Stimulated activated naive CD8-positive, alpha-beta T cell treated with anti-CD3 and anti-CD28 coated beads, Interleukin-15, amount 100 ng/mL, for 72 hours (primary cell): ENCODE results near the gene ARHGEF12.

Experiments used
- ATAC-seq: fragments of 150-1000 bp; cut with Tn5 transposase; 2 replicates; pipeline ENCODE4 v1.10.0; 2021; ENCODE audit warnings: mild to moderate bottlenecking, moderate library complexity
- DNase-seq, 2 donors: peaks; one replicate each; pipeline ENCODE4 v3.0.0; 2021 to 2022
- H3K27ac Mint-ChIP-seq, 2 donors: one replicate each; pipeline ENCODE4 v1.8.0; 2022; ENCODE audit warnings: mild to moderate bottlenecking in 2 of 2, mixed read lengths in 2 of 2, moderate library complexity in 2 of 2
- H3K27me3 Mint-ChIP-seq: one replicate; pipeline ENCODE4 v1.8.0; 2022; ENCODE audit warnings: mixed read lengths
- H3K4me1 Mint-ChIP-seq: one replicate; pipeline ENCODE4 v1.8.0; 2022; ENCODE audit warnings: mild to moderate bottlenecking, mixed read lengths
- H3K4me3 Mint-ChIP-seq, 2 donors: one replicate each; pipeline ENCODE4 v1.8.0; 2022; ENCODE audit warnings: mild to moderate bottlenecking in 2 of 2, mixed read lengths in 2 of 2, moderate library complexity in 1 of 2
- H3K9me3 Mint-ChIP-seq, 2 donors: one replicate each; pipeline ENCODE4 v1.8.0; 2022; ENCODE audit warnings: mixed read lengths in 2 of 2

Gene ARHGEF12

DNA sequence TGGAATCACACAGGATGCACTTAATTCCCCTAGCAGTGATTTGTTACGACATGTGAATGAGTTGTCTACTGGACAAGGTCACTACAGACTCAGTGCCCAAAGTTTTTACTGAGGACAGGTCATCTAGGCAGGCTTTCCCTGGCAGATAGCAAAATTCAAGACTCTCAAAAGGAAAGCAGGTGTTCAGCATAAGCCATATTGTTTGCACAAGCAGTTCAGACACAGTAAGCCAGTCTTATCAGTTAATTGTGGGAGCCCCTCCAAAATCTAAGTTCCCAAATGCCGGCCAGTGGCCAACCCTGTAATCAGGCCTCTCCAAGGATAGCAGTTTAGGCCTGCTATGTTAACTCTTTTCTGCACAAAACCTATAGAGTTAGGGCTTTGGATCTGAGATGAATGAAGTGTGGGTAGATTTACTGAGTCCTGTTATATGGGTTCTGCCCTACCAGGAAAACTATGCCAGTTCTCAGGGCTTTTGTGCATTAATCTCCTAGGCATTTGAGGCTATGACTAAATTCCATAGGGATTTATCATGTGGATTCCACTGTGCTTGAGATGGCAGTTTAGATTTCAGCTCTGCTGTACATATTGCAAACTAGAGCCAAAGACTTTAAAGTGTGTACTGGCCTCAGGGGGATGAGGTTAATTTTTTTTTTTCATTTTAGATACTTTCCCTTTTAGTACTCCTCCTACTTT, 4.8 kb upstream of the ARHGEF12 start:
- ATAC-seq: no peak
- DNase-seq: no peak
- Mint-ChIP-seq H3K4me3 (no peak overlapping the region), H3K9me3 (no peaks in the 10 kb centered on the region), H3K4me1 (peaks cover 15% of the 10 kb centered on the region), H3K27me3 (peaks cover 57% of the 10 kb centered on the region), H3K27ac (no peak overlapping the region)

DNA sequence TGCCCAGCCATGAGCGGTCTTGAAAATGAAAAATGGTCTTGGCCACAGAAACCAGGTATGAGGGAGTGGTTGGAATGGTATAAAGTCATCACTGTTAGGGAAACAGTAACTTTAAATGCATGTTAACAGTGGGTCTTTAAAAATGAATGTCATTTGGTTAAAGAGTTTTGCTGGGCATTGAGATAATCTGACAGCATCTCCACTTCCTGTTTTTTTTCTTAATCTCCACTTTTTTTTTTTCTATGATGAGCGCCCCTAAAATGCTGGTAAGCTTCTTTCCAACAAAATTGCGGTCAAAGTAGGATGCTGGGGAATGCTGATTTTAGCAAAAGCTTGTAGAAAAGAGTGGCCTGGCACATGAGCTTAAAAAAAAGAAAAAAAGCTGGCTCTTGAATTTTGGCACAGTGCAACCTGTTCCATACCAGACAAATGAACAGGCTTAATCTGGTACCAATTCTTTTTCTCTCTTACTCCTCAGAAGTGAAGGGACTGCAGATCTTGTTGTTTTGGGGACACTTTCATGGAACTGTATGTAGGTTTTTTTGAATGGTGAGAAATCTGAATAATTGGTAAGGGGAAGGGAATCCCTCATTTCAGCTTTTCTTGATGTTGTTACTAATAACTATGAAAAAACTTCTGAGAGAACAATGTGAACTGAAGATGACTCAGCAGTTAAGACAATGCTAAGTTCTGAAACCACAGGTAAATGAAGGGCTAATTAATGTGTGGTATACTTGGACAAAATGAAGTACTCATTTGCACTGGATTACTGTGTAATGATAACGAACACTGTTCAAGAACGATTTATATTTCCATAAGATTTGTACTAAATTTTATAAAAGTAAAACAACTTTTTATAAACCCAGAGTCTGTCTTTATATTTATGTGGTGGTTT, 3.1 kb upstream of the ARHGEF12 start:
- H3K4me1 Mint-ChIP-seq: peaks cover 18% of the 10 kb centered on the region
- peaks cover 59% of the 10 kb centered on the region for H3K27me3 Mint-ChIP-seq
- no peak overlapping the region for H3K4me3 Mint-ChIP-seq
- H3K27ac Mint-ChIP-seq: no peak overlapping the region
- no peaks in the 10 kb centered on the region for H3K9me3 Mint-ChIP-seq
- DNase-seq (no peak), ATAC-seq (no peak)

DNA sequence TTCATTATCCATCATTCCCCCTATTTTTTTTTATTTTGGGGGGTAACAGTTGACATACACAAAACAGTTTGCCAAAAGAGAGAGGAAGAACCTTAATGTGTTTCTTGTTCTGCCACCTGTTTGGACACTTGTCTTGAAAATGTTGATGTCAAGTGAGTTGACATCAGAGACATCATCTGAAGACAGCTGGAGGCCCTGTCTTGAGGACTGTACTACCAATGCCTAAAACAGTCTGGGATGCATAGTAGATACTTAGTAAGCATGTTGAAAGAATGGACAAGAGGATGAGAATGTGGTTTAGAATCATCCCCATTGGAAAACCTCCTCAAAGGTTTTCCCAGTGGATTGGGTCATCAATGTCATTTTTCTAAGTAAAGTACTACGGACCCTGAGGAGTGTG, 2.4 kb upstream of the ARHGEF12 start:
- no peak for ATAC-seq
- Mint-ChIP-seq H3K27ac (no peak overlapping the region), H3K4me1 (peaks cover 18% of the 10 kb centered on the region), H3K9me3 (no peaks in the 10 kb centered on the region), H3K4me3 (no peak overlapping the region), H3K27me3 (peaks cover 67% of the 10 kb centered on the region)
- DNase-seq: no peak

DNA sequence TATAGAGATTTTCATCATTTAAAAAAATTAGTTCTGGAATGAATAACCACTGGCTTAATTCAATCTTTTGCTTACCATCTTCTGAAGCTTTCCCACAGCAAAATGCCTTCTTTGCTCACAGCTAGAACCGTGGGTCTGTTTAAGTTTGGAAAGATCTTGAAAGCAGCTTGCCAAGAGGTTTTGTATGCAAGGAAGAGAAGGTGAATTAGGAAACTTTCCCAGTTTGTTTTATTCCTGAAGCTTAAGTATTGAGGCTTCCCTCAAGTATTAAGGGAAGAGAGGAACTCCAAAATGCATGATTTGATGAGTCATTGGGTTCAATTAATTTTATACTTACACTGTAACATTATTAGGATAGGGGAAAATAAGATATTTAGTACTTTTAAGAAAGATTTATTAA, 1.9 kb upstream of the ARHGEF12 start:
- H3K4me3 Mint-ChIP-seq: no peak overlapping the region
- peaks cover 68% of the 10 kb centered on the region for H3K27me3 Mint-ChIP-seq
- H3K9me3 Mint-ChIP-seq: no peaks in the 10 kb centered on the region
- DNase-seq (no peak), ATAC-seq (no peak)
- no peak overlapping the region for H3K27ac Mint-ChIP-seq
- H3K4me1 Mint-ChIP-seq: peaks cover 18% of the 10 kb centered on the region

DNA sequence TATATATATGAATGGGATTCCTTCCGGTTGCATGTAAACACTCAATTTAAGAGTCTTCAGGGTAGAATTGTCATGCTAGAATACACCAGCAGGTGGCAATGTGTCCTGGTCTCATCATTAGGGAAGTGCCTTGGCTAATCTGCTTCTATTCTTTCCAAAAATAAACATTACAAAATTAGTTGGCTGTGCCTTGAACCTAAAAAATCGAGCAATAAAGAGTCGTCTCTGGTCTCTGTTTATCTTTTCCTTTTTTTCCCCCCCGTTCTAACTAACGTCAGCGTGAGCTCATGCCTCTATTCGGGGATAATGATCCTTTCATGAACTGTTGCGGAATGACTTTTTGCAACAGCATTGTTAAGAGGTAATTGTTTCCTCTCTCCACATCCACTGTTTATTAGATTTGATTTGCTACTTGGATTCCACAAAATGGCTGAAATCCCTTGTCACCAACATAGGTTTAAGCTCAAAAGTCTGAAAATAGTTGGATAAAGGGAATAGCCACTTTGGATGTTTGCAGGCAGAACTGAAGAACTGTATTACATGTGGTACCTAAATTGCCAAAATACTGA, 1.2 kb upstream of the ARHGEF12 start:
- peak; percentile 47 to 63 for DNase-seq
- no peak overlapping the region for H3K27ac Mint-ChIP-seq
- H3K27me3 Mint-ChIP-seq: peaks cover 68% of the 10 kb centered on the region
- ATAC-seq: no peak
- no peaks in the 10 kb centered on the region for H3K9me3 Mint-ChIP-seq
- H3K4me3 Mint-ChIP-seq: peak overlapping the region; percentile 56 to 62
- peaks cover 18% of the 10 kb centered on the region for H3K4me1 Mint-ChIP-seq

DNA sequence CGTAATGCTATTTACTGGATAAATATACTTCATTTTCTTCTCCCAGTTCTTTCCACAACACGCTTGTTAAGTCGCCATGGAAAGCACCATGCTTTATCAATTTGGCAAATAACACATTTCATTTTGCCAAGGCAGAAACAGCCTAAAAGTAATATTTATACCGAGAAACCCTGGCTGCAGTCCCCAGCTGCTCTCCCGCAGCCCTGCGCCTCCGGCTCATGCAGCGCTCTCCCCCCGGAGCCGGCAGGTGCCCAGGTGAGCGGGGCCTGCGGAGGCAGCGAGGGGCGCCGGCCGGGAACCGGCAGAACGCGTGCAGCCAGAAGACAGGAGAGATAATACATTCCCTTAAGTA, 681 bp upstream of the ARHGEF12 start:
- Mint-ChIP-seq H3K4me3 (peak overlapping the region; percentile 56 to 74), H3K9me3 (no peaks in the 10 kb centered on the region), H3K27ac (no peak overlapping the region), H3K27me3 (peaks cover 68% of the 10 kb centered on the region), H3K4me1 (peaks cover 18% of the 10 kb centered on the region)
- ATAC-seq (peak; percentile 56), DNase-seq (peak in 1 of 2 donors; percentile 45)

DNA sequence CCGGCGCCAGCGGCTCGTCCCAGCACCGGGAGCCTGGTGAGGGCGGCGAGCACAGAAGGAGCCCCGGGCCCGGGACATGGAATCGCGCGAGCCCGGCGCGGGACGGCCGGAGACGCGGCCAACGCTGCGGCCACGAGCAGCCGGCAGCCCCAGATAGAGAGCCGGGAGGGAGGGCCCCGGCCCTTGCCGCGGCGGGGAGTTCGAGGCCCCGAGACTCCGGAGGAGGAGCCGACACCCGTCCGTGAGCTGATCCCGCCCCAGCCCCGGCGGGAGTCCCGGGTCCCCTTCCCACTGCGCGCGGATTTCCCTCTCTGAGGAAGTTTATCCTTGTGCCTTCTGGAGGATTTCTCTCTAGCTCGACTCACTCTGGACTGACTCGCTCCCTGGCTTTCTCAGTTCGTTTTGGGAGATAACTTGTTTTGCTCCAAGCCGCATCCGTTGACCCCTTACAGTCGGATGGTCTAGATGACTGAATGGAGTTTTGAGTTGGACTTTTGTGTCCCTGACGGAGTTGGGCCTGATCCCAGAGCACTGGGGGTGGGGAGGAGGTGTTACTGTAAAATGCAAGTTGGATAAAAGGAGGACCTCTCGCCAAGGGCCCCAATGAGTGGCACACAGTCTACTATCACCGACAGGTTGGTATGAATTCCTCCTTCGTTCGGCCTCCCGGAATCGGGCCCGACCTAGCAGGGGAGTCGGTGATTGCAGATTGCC, 585 bp downstream of the ARHGEF12 start:
- peaks cover 60% of the 10 kb centered on the region for H3K27me3 Mint-ChIP-seq
- H3K27ac Mint-ChIP-seq: no peak overlapping the region
- peak overlapping the region; percentile 93 to 96 for H3K4me3 Mint-ChIP-seq
- DNase-seq: peak; percentile 16 to 20
- peak; percentile 62 for ATAC-seq
- H3K4me1 Mint-ChIP-seq: peaks cover 18% of the 10 kb centered on the region
- H3K9me3 Mint-ChIP-seq: no peaks in the 10 kb centered on the region

DNA sequence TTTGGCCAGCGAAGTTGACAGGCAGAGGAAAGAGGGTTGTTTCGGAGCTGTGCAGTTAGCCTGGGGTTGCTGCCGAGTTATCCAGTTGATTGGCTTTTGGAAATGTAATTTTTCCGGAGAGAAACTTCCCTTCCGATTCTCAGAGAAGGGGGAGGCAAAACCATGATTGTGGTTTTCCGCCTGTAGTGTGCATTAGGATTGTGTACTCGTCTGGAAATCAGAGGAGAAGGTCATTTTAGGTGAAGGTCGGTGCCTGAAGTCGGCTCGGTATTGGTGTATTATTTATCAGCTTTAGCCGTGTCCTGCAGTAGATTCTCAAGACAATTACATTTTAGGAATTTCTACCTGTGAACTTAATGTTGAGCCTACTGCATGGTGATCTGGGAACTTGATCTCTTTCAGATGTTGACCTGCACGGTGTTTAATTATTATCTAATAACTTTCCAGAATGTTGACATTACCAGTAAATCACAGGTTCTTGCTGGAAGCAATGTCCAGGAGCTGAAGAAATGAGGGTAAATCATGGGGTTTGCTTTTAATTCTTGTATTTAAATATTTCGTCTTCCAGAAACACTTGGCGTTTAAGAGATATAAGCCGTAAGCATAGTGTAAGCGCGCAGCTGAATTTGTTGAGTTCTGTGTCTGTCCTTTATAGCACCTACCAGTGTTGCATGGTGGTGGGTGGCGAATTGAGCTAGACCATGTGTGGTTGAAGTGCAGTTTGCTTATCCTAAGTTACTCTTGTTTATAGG, 1.3 kb downstream of the ARHGEF12 start:
- no peak for ATAC-seq
- no peaks in the 10 kb centered on the region for H3K9me3 Mint-ChIP-seq
- peak overlapping the region; percentile 93 to 96 for H3K4me3 Mint-ChIP-seq
- peak overlapping the region in 1 of 2 donors; percentile 43 for H3K27ac Mint-ChIP-seq
- H3K4me1 Mint-ChIP-seq: peaks cover 18% of the 10 kb centered on the region
- no peak for DNase-seq
- peaks cover 64% of the 10 kb centered on the region for H3K27me3 Mint-ChIP-seq

DNA sequence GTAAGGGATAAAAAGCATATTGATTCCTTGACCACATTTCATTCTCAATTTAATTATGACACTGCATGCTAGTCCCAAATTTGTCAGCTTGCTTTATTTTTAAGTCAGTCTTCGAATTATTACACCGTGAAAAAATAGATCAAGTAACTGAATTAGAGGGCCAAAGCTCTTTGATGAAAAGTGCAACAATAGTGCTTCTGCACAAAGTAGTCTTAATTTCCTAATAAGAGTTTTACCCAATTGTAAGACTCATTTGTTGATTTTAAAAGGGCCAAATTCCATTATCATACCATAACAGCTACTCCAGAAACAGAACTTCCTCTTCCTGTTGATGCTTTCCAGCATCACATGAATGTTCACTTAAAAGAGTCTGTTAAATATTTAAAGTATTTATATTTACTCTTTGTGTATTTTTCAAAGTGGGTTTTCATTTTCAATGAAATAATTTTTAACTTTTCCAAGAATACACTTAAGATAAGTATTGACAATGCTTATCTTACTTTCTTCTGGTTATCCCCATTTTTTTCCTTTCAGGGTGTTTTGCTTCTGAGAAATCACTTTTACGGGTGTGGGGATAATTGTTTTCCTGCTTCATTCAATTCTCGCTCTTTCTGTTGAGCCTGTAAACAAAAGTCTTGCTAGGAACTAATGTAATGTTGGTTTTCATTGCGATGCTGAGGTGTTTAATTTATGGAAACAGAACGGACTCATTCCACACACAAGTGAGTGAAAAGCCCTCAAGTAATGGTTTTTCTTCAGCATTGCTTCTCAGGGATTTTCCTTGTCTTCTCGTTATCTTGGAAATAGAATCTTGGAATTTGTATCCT, 2.1 kb downstream of the ARHGEF12 start:
- H3K4me3 Mint-ChIP-seq: peak overlapping the region; percentile 93 to 96
- no peak overlapping the region for H3K27ac Mint-ChIP-seq
- no peak for ATAC-seq
- no peak for DNase-seq
- H3K4me1 Mint-ChIP-seq: peaks cover 18% of the 10 kb centered on the region
- no peaks in the 10 kb centered on the region for H3K9me3 Mint-ChIP-seq
- H3K27me3 Mint-ChIP-seq: peaks cover 58% of the 10 kb centered on the region

DNA sequence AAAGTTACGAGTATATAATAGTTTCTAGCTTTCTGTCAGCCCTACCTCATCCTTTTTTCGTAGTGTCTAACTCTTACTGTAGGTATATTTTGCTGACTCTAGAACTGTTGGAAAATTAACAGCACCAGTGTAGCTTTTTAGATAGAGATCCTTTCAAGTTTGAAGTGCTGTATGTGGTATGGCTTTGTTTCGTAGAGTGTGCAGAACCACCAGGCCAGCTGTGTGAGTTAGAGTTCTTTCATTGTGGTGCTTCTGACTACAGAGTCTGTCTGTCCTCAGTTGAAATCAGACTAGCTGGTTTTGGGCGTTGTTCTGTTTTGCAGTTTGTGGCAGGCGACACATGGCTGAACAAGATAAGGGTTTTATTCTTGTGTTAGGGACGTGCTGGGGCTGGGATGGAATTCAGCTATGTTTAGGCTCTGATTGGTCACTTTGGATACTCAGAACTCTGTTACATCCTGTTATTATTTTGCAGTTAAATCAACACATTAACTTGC, 3.2 kb downstream of the ARHGEF12 start:
- DNase-seq (no peak), ATAC-seq (no peak)
- peaks cover 54% of the 10 kb centered on the region for H3K27me3 Mint-ChIP-seq
- no peaks in the 10 kb centered on the region for H3K9me3 Mint-ChIP-seq
- H3K4me1 Mint-ChIP-seq: peaks cover 23% of the 10 kb centered on the region
- no peak overlapping the region for H3K4me3 Mint-ChIP-seq
- no peak overlapping the region for H3K27ac Mint-ChIP-seq

DNA sequence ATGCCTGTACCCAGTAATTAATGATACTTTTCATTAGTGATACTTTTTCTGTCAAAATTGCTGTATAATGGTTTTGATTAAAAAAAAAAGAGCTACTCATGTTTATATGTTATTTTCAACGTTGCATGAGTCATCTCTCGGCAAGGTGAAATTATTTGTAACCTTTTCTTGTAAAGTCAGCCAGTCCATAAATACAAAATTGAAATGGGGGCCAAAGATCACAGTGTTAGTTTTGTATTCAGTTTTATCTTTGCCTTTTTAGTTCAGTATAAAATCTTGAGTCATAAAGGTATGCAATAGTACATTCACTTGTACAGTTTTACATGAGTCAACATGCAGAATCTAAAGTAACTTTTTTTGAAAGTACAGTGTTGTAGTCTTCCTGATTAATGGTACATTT, 4.3 kb downstream of the ARHGEF12 start:
- H3K4me1 Mint-ChIP-seq: peaks cover 27% of the 10 kb centered on the region
- no peak overlapping the region for H3K27ac Mint-ChIP-seq
- no peak for DNase-seq
- peaks cover 57% of the 10 kb centered on the region for H3K27me3 Mint-ChIP-seq
- no peak overlapping the region for H3K4me3 Mint-ChIP-seq
- ATAC-seq: no peak
- H3K9me3 Mint-ChIP-seq: no peaks in the 10 kb centered on the region

DNA sequence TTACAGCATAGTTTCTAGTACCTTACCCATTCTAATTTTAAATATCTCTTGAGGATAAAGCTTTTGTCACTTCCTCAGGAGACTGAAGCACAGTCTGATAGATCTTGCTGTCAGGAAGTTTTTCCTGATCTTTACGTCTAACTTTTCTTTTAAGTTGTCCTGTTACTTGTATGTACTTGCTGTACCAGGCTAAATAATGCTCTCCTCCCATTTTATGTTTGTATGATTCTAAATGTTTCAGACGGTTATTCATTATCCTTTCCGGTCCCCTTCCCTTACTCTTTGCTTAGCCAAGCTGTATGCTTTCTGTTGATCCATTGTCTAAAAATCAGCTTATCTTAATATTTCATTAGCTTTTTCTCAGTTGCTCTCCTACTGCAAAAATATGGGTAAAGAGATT, 6.0 kb downstream of the ARHGEF12 start:
- DNase-seq (no peak), ATAC-seq (no peak)
- Mint-ChIP-seq H3K4me3 (no peak overlapping the region), H3K9me3 (no peaks in the 10 kb centered on the region), H3K4me1 (peaks cover 26% of the 10 kb centered on the region), H3K27ac (no peak overlapping the region), H3K27me3 (peaks cover 66% of the 10 kb centered on the region)

DNA sequence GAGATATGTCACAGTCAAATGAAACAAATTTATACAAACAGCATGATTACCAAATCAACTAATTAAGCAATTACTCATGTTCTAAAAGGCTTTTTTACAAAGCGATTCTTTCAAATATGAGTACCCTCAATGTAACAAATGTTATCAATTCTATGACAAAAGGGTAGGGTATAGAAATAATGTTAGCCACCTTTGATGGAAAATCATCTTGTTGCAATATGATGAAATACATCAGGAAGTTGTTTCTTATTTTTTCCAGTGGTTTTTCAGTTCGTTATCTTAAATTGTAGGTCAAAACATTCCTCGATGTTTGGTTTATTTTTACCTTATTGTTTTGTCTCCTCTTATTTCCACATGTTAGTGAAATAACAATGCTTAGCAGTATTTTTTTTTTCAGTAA, 6.5 kb downstream of the ARHGEF12 start:
- H3K9me3 Mint-ChIP-seq: no peaks in the 10 kb centered on the region
- H3K4me3 Mint-ChIP-seq: no peak overlapping the region
- no peak overlapping the region for H3K27ac Mint-ChIP-seq
- no peak for ATAC-seq
- peaks cover 66% of the 10 kb centered on the region for H3K27me3 Mint-ChIP-seq
- no peak for DNase-seq
- H3K4me1 Mint-ChIP-seq: peaks cover 24% of the 10 kb centered on the region

DNA sequence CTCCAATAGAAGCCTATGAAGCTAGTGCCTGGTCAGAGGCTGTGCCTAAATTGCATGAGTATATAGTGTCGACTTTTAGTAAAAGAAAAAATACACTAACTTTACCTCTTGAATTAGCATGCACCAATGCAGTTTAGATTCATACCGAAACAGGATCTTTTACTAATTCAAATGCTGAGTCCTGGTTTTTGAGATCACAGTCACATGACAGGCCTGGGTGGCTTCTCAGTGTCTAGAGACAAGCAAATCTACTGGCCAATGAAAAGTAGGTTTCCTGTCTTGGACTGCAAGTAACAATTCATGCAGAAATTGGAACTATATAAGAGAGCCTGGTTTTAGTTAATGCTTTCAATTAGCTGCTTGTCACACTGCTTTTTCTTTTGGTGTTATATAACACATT, 7.2 kb downstream of the ARHGEF12 start:
- Mint-ChIP-seq H3K27me3 (peaks cover 61% of the 10 kb centered on the region), H3K9me3 (no peaks in the 10 kb centered on the region), H3K27ac (no peak overlapping the region), H3K4me3 (no peak overlapping the region), H3K4me1 (peaks cover 21% of the 10 kb centered on the region)
- no peak for DNase-seq
- no peak for ATAC-seq
